HL-60 (cell line): ENCODE results near the gene MET.

Experiments
- DNase-seq, 2 experiments: peaks; one replicate each; pipeline ENCODE4 v3.0.0-alpha.2; 2010 to 2020; ENCODE audit warnings: low read depth in 1 of 2, low spot score in 1 of 2
- H3K27ac ChIP-seq: fragments of 250-450 bp; sonication (Bioruptor Pico); replicated peaks from 2 replicates; pipeline ENCODE4 v1.5.1; 2020; ENCODE audit warnings: mild to moderate bottlenecking, moderate library complexity
- H3K27me3 ChIP-seq: fragments of 250-450 bp; sonication (Bioruptor Pico); 2 replicates; pipeline ENCODE4 v1.5.1; 2021; ENCODE audit warnings: mild to moderate bottlenecking, moderate library complexity; ENCODE audit not compliant: insufficient read depth, poor library complexity, severe bottlenecking
- H3K4me3 ChIP-seq: replicated peaks from 2 replicates; pipeline ENCODE4 v1.5.1; 2011; ENCODE audit warnings: mild to moderate bottlenecking, control low read depth, low read length; ENCODE audit not compliant: insufficient read depth
- CTCF ChIP-seq: IDR thresholded peaks from one replicate; pipeline ENCODE4 v1.5.1; 2011; ENCODE audit warnings: low read length, control low read depth, inconsistent platforms; ENCODE audit not compliant: insufficient read depth
- GABPA ChIP-seq: IDR thresholded peaks from 2 replicates; pipeline ENCODE4 v1.6.1; 2012; ENCODE audit warnings: low read depth
- POLR2AphosphoS5 ChIP-seq: IDR thresholded peaks from 2 replicates; pipeline ENCODE4 v1.6.1; 2012; ENCODE audit warnings: low read depth
- REST ChIP-seq: IDR thresholded peaks from 2 replicates; pipeline ENCODE4 v1.6.1; 2012; ENCODE audit warnings: low read depth; ENCODE audit not compliant: insufficient replicate concordance
- SPI1 ChIP-seq: IDR thresholded peaks from 2 replicates; pipeline ENCODE4 v1.6.1; 2012; ENCODE audit warnings: low read depth, mild to moderate bottlenecking, borderline replicate concordance

The MET gene

DNA sequence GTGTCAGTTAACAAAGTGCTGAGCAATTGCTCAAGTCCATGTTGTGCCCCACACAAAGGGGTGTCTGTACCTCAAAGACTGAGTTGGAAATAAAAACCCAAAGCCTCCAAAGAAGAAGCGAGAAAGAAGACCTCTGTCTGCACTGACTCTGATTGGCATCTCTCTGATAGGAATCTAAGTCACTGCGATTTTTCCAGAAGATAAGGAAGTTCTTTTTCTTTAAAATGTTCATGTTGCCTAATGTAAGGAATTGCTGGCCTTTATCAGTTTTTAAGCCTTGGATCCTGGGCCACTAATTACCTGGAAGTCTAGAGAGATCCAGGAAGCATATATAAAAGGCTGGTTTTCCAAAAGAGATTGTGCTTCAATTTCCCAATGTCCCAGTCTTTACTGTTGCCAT lies 24.1 kb upstream of the MET start:
- TF ChIP-seq POLR2AphosphoS5 (no peak), GABPA (no peak), REST (no peak), SPI1 (no peak), CTCF (no peak)
- H3K27ac ChIP-seq, result no peak overlapping the region
- no peak overlapping the region for H3K4me3 ChIP-seq
- H3K27me3 ChIP-seq, result no peaks in the 10 kb centered on the region
- DNase-seq, result no peak

GRCh38 chr7:116650436-116650835 lies 21.6 kb upstream of the MET start:
- no peak for TF ChIP-seq REST
- TF ChIP-seq POLR2AphosphoS5, result no peak
- no peak for TF ChIP-seq CTCF
- TF ChIP-seq SPI1, result no peak
- no peak for TF ChIP-seq GABPA
- no peaks in the 10 kb centered on the region for H3K27me3 ChIP-seq
- no peak overlapping the region for H3K27ac ChIP-seq
- no peak overlapping the region for H3K4me3 ChIP-seq
- no peak for DNase-seq

DNA sequence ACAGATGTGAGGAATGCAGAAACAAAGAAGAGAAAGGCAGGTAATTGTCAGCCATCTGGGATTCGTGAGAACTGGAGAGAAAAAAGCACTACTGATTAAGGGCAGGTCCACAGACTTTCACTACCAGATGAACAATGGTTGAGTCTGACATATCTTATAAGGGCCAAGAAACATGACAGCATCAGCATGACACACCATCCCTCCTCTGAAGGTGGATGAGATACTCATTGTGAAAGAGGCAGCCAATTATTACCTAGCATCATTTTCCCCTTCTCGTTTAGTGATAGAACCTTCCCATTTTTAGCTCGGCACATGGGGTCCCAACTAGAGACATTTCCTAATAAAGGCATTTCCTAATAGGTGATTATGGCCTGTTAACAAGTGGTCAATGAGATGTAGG lies 19.2 kb upstream of the MET start:
- Histone ChIP-seq H3K27me3 (no peaks in the 10 kb centered on the region), H3K4me3 (no peak overlapping the region), H3K27ac (no peak overlapping the region)
- DNase-seq, result no peak
- TF ChIP-seq REST, result no peak
- TF ChIP-seq SPI1, result no peak
- TF ChIP-seq POLR2AphosphoS5, result no peak
- no peak for TF ChIP-seq GABPA
- TF ChIP-seq CTCF, result no peak
